Right lobe of liver (tissue), 6 donors: ENCODE data around the gene PSMB9. TPM values are rescaled to one million over a fixed set of nuclear protein-coding genes. Genes with fewer than 3 reads are reported as not detected.

Experiments used
- ATAC-seq, 4 donors: fragments of 200-7000 bp; cut with Tn5 transposase; one replicate each; pipeline ENCODE4 v1.9.1; 2020; ENCODE audit warnings: mild to moderate bottlenecking in 4 of 4, moderate library complexity in 4 of 4
- DNase-seq, 3 donors: peaks; one replicate each; pipeline ENCODE4 v3.0.0-alpha.2; 2020
- H3K27ac ChIP-seq, 3 donors: fragments of 200-600 bp; one replicate each; pipeline ENCODE4 v1.8.0; 2022
- H3K27me3 ChIP-seq, 2 donors: fragments of 200-600 bp; one replicate each; pipeline ENCODE4 v1.8.0; 2022
- H3K36me3 ChIP-seq, 4 donors: fragments of 200-600 bp; sonication (generic) in 1 of 4; one replicate each; pipeline versions ENCODE4 v1.5.1 to v1.8.0; 2017 to 2022; ENCODE audit warnings: control low read depth in 1 of 4
- H3K4me1 ChIP-seq, 4 donors: fragments of 200-600 bp; sonication (generic) in 1 of 4; one replicate each; pipeline versions ENCODE4 v1.5.1 to v1.8.0; 2017 to 2022; ENCODE audit warnings: control low read depth in 1 of 4
- H3K4me3 ChIP-seq, 3 donors: fragments of 200-600 bp; one replicate each; pipeline ENCODE4 v1.8.0; 2022
- H3K9me3 ChIP-seq, 4 donors: fragments of 200-600 bp; sonication (generic) in 1 of 4; one replicate each; pipeline versions ENCODE4 v1.5.1 to v1.8.0; 2017 to 2022; ENCODE audit warnings: control low read depth in 1 of 4
- POLR2A ChIP-seq: fragments of 450-650 bp; IDR thresholded peaks from one replicate; pipeline ENCODE4 v1.6.1; 2017; ENCODE audit warnings: antibody characterized with exemption, mild to moderate bottlenecking
- WGBS: methylation state at CpG from one replicate; pipeline ENCODE4 v1.1.6; 2018; ENCODE audit warnings: low coverage, low lambda C conversion rate; ENCODE audit not compliant: insufficient coverage; ENCODE audit errors: missing lambda C conversion rate; 5-methylcytosine and 5-hydroxymethylcytosine counted together
- intact Hi-C, 2 donors: fragments of 100-400 bp; cut with DNase I; formaldehyde crosslinking; loops; one replicate each; pipeline versions ENCODE4 v1.11.2 to v1.14.1; 2022
- total RNA-seq, 6 experiments: library from RNA; depleted of rRNA in 2 of 6; stranded (reverse); fragments of >200 nt in 2 of 6; fragmentation: NEBNext Ultra II Directional in 3 of 6; extraction: Animal tissue kit (Norgen Biotek cat#: 25700) in 3 of 6; gene quantifications; one replicate each; pipeline versions ENCODE4 v1.1.0 to v1.2.4, GENCODE V29; 2016 to 2023
- TF ChIP-seq, protein P1 (sequence below), 4 donors: fragments of 200-600 bp in 3 of 4; fragments of 450-650 bp in 1 of 4; IDR thresholded peaks; one replicate each; pipeline versions ENCODE4 v1.5.1 to v1.8.0; 2016 to 2022; ENCODE audit warnings: antibody characterized with exemption in 4 of 4, mild to moderate bottlenecking in 2 of 4
- donor health status: DM: no; HTN: yes; CAD: no.
- donor health status: DM: no; HTN: no; CAD: no.
- donor health status: DM: no; HTN: no; CAD: no.
- donor health status: DM: no; HTN: yes; CAD: no.
- donor health status: DM: no; HTN: yes; CAD: no.

The PSMB9 gene
- total RNA-seq, 6 experiments from 2014 or later: 7.1 to 33.2 (median 18.0) TPM

DNA sequence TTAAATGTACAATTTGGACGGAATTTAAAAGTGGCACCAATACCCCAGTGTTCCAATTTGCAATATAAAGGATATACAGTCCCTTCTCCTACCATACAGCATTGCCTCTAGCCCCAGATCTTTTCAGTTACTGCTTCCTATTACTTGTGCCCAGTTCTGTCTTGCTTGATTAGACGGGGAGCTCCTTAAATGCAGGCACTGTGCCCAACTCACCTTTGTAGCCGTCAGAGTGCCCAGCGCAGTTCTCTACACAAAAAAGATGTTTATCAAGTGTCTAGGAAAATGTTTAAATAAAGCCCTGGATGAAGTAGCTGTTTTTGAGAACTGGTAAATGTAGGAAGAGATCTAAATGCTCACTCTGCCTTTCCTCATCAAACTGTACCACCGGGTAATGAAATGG, 23.1 kb upstream of the PSMB9 start:
- ATAC-seq (no peak), DNase-seq (no peak)
- H3K4me3 ChIP-seq: no peak overlapping the region
- intact Hi-C loops: no loop called here
- TF ChIP-seq, protein P1, sequence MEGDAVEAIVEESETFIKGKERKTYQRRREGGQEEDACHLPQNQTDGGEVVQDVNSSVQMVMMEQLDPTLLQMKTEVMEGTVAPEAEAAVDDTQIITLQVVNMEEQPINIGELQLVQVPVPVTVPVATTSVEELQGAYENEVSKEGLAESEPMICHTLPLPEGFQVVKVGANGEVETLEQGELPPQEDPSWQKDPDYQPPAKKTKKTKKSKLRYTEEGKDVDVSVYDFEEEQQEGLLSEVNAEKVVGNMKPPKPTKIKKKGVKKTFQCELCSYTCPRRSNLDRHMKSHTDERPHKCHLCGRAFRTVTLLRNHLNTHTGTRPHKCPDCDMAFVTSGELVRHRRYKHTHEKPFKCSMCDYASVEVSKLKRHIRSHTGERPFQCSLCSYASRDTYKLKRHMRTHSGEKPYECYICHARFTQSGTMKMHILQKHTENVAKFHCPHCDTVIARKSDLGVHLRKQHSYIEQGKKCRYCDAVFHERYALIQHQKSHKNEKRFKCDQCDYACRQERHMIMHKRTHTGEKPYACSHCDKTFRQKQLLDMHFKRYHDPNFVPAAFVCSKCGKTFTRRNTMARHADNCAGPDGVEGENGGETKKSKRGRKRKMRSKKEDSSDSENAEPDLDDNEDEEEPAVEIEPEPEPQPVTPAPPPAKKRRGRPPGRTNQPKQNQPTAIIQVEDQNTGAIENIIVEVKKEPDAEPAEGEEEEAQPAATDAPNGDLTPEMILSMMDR (IDR thresholded peaks at IDR 0.05): no peak
- TF ChIP-seq POLR2A: no peak
- H3K4me1 ChIP-seq: no peaks in the 10 kb centered on the region
- H3K9me3 ChIP-seq: no peaks in the 10 kb centered on the region
- H3K36me3 ChIP-seq: peaks cover 0 to 22% (median 1%) of the 10 kb centered on the region in 4 donors
- WGBS: 78% methylated on average over 4 of the region's 5 CpGs
- no peaks in the 10 kb centered on the region for H3K27me3 ChIP-seq
- no peak overlapping the region for H3K27ac ChIP-seq

DNA sequence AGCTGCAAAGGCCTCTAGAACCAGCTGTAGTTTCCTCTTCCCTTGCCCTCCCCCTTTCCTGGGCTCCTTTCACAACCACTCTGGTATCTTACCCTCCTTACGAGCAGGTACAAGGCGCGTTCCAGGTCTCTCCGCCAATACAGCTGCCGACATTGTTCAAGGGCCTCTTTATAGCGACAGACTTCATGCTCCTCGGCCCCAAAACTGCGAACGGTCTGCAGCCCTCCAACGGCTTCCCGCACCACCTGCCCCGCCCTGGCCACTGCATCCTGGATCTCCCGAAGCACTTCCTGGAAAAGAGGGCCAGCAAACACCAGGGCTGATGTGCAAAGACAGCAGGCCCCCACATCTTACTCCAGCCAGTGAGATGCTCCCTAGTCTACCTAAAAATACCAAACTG, 21.5 kb upstream of the PSMB9 start:
- Histone ChIP-seq H3K27me3 (no peaks in the 10 kb centered on the region), H3K4me3 (no peak overlapping the region), H3K27ac (no peak overlapping the region), H3K9me3 (no peaks in the 10 kb centered on the region), H3K36me3 (peaks cover 0 to 22% (median 1%) of the 10 kb centered on the region in 4 donors), H3K4me1 (peaks cover 0 to 2% (median under 1%) of the 10 kb centered on the region in 4 donors)
- TF ChIP-seq, protein P1 (IDR thresholded peaks at IDR 0.05): no peak
- no peak for TF ChIP-seq POLR2A
- intact Hi-C loops: no loop called here
- DNase-seq: no peak
- WGBS: 81% methylated on average over 12 of the region's 13 CpGs
- no peak for ATAC-seq

DNA sequence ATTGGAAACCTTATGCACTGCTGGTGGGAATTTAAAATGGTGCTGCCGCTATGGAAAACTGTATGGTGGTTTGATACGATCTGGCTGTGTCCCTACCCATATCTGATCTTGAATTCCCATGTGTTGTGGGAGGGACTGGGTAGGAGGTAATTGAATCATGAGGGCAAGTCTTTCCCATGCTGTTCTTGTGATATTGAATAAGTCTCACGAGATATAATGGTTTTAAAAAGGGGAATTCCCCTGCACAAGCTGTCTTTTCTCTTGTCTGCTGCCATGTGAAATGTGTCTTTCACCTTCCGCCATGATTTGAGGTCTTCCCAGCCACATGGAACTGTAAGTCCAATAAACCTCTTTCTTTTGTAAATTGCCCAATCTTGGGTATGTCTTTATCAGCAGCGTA, 20.3 kb upstream of the PSMB9 start:
- ATAC-seq (no peak), DNase-seq (no peak)
- H3K27me3 ChIP-seq: no peaks in the 10 kb centered on the region
- no peak overlapping the region for H3K4me3 ChIP-seq
- TF ChIP-seq, protein P1 (IDR thresholded peaks at IDR 0.05): no peak
- TF ChIP-seq POLR2A: no peak
- H3K36me3 ChIP-seq: peaks cover 0 to 22% (median 1%) of the 10 kb centered on the region in 4 donors
- 80% methylated on average over 4 of the region's 5 CpGs for WGBS
- no peaks in the 10 kb centered on the region for H3K9me3 ChIP-seq
- H3K27ac ChIP-seq: no peak overlapping the region
- intact Hi-C loops: no loop called here
- peaks cover 0 to 7% (median 2%) of the 10 kb centered on the region in 4 donors for H3K4me1 ChIP-seq

- H3K4me1 ChIP-seq: peaks cover 0 to 7% (median 2%) of the 10 kb centered on the region in 4 donors
- H3K27me3 ChIP-seq: no peaks in the 10 kb centered on the region
- TF ChIP-seq, protein P1 (IDR thresholded peaks at IDR 0.05): no peak
- TF ChIP-seq POLR2A: no peak
- peaks cover 0 to 13% (median 0%) of the 10 kb centered on the region in 4 donors for H3K36me3 ChIP-seq
- WGBS: 94% methylated on average over 8 of the region's 16 CpGs
- no peak overlapping the region for H3K27ac ChIP-seq
- no peak for ATAC-seq
- H3K4me3 ChIP-seq: no peak overlapping the region
- DNase-seq: no peak
- H3K9me3 ChIP-seq: no peaks in the 10 kb centered on the region
- intact Hi-C loops: no loop called here
These were observed 18.7 kb upstream of the PSMB9 start for GRCh38 chr6:32835167-32835893.
